ENCODE data around the gene LRRC8C.

- TF ChIP-seq CTCF (IDR thresholded peaks at IDR 0.05) (no peak), EZH2 (IDR thresholded peaks at IDR 0.05; ENCODE audit: borderline replicate concordance, insufficient read depth, low read depth, low read length, poor library complexity, severe bottlenecking) (no peak)
Measured at GRCh38 chr1:89734442-89734841, 101.5 kb downstream of the LRRC8C start.
